Posterior cingulate gyrus (tissue), 11 donors: ENCODE data around the gene IGSF5.
"Not testable (repeated sequence)": the region's sequence is repeated elsewhere in the genome, so short reads cannot be mapped to it uniquely, and the experiment has no call there.

ENCODE experiments used
- DNase-seq, 10 donors: peaks; one replicate each; pipeline versions ENCODE4 v3.0.0 to v3.0.0-alpha.2; 2020 to 2021; ENCODE audit warnings: mixed read lengths in 3 of 10
- intact Hi-C: fragments of 100-400 bp; cut with DNase I; formaldehyde crosslinking; loops from one replicate; pipeline ENCODE4 v1.15.1; 2023

The IGSF5 gene

GRCh38 chr21:39744883-39745282 is at the start of gene IGSF5:
IGSF5 (plus strand) TSS chr21:39745183; CDS start chr21:39745510, 327 bp downstream.
- intact Hi-C loops, DNase-seq: not testable (repeated sequence)

GRCh38 chr21:39696196-39696595 is 48.8 kb upstream of the IGSF5 start:
- intact Hi-C loops = no loop called here

GRCh38 chr21:39696618-39697017 is 48.4 kb upstream of the IGSF5 start:
- DNase-seq = no peak
- intact Hi-C loops = no loop called here

More at GRCh38 chr21:39696196-39696595, 48.8 kb upstream of the IGSF5 start:
- no peak for DNase-seq

GRCh38 chr21:39700318-39700717 is 44.7 kb upstream of the IGSF5 start:
- intact Hi-C loops = no loop called here
- DNase-seq = no peak

GRCh38 chr21:39703578-39703977 is 41.4 kb upstream of the IGSF5 start:
- DNase-seq = no peak
- intact Hi-C loops = no loop called here

GRCh38 chr21:39705849-39706248 is 39.1 kb upstream of the IGSF5 start:
- no peak for DNase-seq
- intact Hi-C loops = no loop called here

GRCh38 chr21:39707316-39707715 is 37.7 kb upstream of the IGSF5 start:
- intact Hi-C loops = no loop called here
- DNase-seq = no peak

- intact Hi-C loops = no loop called here
- no peak for DNase-seq
Measured at GRCh38 chr21:39710866-39711265, 34.1 kb upstream of the IGSF5 start.

- no peak for DNase-seq
Measured at GRCh38 chr21:39712273-39712672, 32.7 kb upstream of the IGSF5 start.

GRCh38 chr21:39712976-39713375 is 32.0 kb upstream of the IGSF5 start:
- intact Hi-C loops = no loop called here
- DNase-seq = no peak

More at GRCh38 chr21:39712273-39712672, 32.7 kb upstream of the IGSF5 start:
- intact Hi-C loops = no loop called here

GRCh38 chr21:39713905-39714304 is 31.1 kb upstream of the IGSF5 start:
- DNase-seq = no peak
- intact Hi-C loops = no loop called here

- intact Hi-C loops = no loop called here
- DNase-seq = peak in 1 of 10 donors; percentile 14
Measured at GRCh38 chr21:39714331-39714730, 30.7 kb upstream of the IGSF5 start.

- intact Hi-C loops = loop anchor here (1.0 kb wide), 1 partner anchor 198 kb away; no protein-coding TSS in a partner anchor
- DNase-seq = peak in 5 of 10 donors; percentile 30 to 73 (median 58)
Measured at GRCh38 chr21:39715804-39716397, 29.1 kb upstream of the IGSF5 start.

GRCh38 chr21:39720126-39720778 is 24.7 kb upstream of the IGSF5 start:
- intact Hi-C loops = no loop called here
- DNase-seq = no peak

GRCh38 chr21:39721885-39722284 is 23.1 kb upstream of the IGSF5 start:
- DNase-seq = no peak

GRCh38 chr21:39724944-39725343 is 20.0 kb upstream of the IGSF5 start:
- intact Hi-C loops = no loop called here

More at GRCh38 chr21:39721885-39722284, 23.1 kb upstream of the IGSF5 start:
- intact Hi-C loops = no loop called here

GRCh38 chr21:39726133-39726532 is 18.9 kb upstream of the IGSF5 start:
- intact Hi-C loops = no loop called here
- no peak for DNase-seq

More at GRCh38 chr21:39724944-39725343, 20.0 kb upstream of the IGSF5 start:
- no peak for DNase-seq

- intact Hi-C loops = no loop called here
- no peak for DNase-seq
Measured at GRCh38 chr21:39727401-39728120, 17.4 kb upstream of the IGSF5 start.

GRCh38 chr21:39728341-39728740 is 16.6 kb upstream of the IGSF5 start:
- DNase-seq = no peak
- intact Hi-C loops = no loop called here

GRCh38 chr21:39730418-39731157 is 14.4 kb upstream of the IGSF5 start:
- DNase-seq = no peak
- intact Hi-C loops = no loop called here

- no peak for DNase-seq
- intact Hi-C loops = no loop called here
Measured at GRCh38 chr21:39736716-39737115, 8.3 kb upstream of the IGSF5 start.
